Activated CD4-positive, alpha-beta T cell treated with anti-CD3 and anti-CD28 coated beads for 36 hours (primary cell): ENCODE data around the gene PLCL1. TPM values are rescaled to one million over a fixed set of nuclear protein-coding genes. Genes with fewer than 3 reads are reported as not detected.
A peak's percentile ranks its signal among the peaks of the same experiment; 100 is the strongest.

ENCODE experiments used
- ATAC-seq: fragments of 200-7000 bp; cut with Tn5 transposase; one replicate; pipeline ENCODE4 v1.10.0; 2021; ENCODE audit warnings: mild to moderate bottlenecking, moderate library complexity
- CTCF ChIA-PET: fragments of 350-600 bp; sonication (Branson Sonifier 250); formaldehyde crosslinking; loops from one replicate; lab custom pipeline; 2021; ENCODE audit warnings: antibody characterized with exemption; lab: Charles Lee
- POLR2A ChIA-PET: fragments of 350-600 bp; sonication (Branson Sonifier 250); formaldehyde crosslinking; loops from one replicate; lab custom pipeline; 2021; ENCODE audit warnings: antibody characterized with exemption, inconsistent platforms; lab: Charles Lee
- DNase-seq: peaks from one replicate; pipeline ENCODE4 v3.0.0-alpha.2; 2020
- H3K27ac Mint-ChIP-seq: one replicate; pipeline ENCODE4 v1.8.0; 2021; ENCODE audit warnings: mixed read lengths
- H3K27me3 Mint-ChIP-seq: one replicate; pipeline ENCODE4 v1.8.0; 2021; ENCODE audit warnings: mixed read lengths
- H3K36me3 Mint-ChIP-seq: one replicate; pipeline ENCODE4 v1.8.0; 2021; ENCODE audit warnings: low read depth, mixed read lengths
- H3K4me1 Mint-ChIP-seq: one replicate; pipeline ENCODE4 v1.8.0; 2021; ENCODE audit warnings: mixed read lengths
- H3K4me3 Mint-ChIP-seq: one replicate; pipeline ENCODE4 v1.8.0; 2021; ENCODE audit warnings: mild to moderate bottlenecking, moderate library complexity, mixed read lengths
- H3K9me3 Mint-ChIP-seq: one replicate; pipeline ENCODE4 v1.8.0; 2021; ENCODE audit warnings: low read depth, mixed read lengths
- intact Hi-C, 2 experiments: fragments of 100-400 bp; cut with DNase I in 1 of 2; cut with micrococcal nuclease in 1 of 2; formaldehyde crosslinking; loops; one replicate each; pipeline versions ENCODE4 v1.14.2 to v1.15.1; 2022 to 2024; cut with DNase I, micrococcal nuclease
- total RNA-seq, 2 experiments: library from RNA; stranded (reverse); gene quantifications; one replicate each; pipeline ENCODE4 v1.2.3, GENCODE V29; 2021

PLCL1 gene
- total RNA-seq, 2 experiments from 2014 or later: 1.6 to 1.7 TPM

DNA sequence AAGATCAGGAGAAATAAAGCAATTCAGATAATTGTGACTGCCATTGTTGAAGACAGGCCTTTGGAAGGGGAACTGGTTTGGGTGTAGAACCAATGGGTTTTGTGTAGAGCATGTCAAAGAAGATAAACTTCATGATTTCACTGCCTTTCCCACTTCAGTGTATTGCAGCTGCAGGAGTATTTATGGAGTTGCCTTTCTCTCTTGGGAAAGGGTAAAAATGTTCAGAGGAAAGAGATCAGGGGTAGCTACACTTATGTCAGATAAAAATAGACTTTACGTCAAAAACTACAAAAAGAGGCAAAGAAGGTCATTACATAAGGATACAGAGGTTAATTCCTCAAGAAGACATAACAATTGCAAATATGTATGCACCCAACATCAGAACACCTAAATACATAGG lies 249.4 kb downstream of the PLCL1 start:
- no peak for DNase-seq
- Mint-ChIP-seq H3K36me3 (no peaks in the 10 kb centered on the region), H3K4me1 (peaks cover 31% of the 10 kb centered on the region), H3K4me3 (no peak overlapping the region), H3K27ac (peak overlapping the region; percentile 7), H3K9me3 (no peaks in the 10 kb centered on the region), H3K27me3 (no peaks in the 10 kb centered on the region)
- ChIA-PET CTCF (interaction anchor here (0.8 to 1.5 kb wide), 8 partner anchors 10 to 250 kb away, joined by 3 to 5 read pairs (median 3); partner anchors contain the start of gene PLCL1), POLR2A (no interaction called here)
- ATAC-seq: no peak
- intact Hi-C loops: loop anchor here (1.0 to 5.0 kb wide), 3 partner anchors 74 to 250 kb away; no protein-coding TSS in a partner anchor

DNA sequence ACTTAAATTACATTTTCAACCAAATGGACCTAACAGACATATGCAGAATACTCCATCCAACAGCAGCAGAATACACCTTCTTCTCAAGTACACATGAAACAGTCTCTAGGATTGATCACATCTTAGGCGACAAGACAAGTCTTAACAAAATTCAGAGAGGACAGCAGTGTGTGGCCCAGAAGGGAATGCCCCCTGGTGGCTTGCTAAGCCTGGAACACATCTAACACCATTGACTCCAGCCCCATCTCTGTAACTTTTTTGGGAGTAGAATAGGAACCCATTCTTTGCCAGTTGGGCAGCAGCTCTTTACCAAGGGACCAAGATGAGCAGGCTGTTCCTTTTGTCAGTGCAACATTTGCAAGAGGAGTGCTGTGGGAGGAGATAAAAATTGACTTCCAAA lies 249.9 kb downstream of the PLCL1 start:
- ChIA-PET CTCF (interaction anchor here (1.1 to 1.5 kb wide), 5 partner anchors 8 to 250 kb away, joined by 3 to 5 read pairs (median 3); partner anchors contain the start of gene PLCL1), POLR2A (no interaction called here)
- H3K27me3 Mint-ChIP-seq: no peaks in the 10 kb centered on the region
- peak; percentile 70 for DNase-seq
- H3K9me3 Mint-ChIP-seq: no peaks in the 10 kb centered on the region
- H3K4me1 Mint-ChIP-seq: peaks cover 27% of the 10 kb centered on the region
- ATAC-seq: peak; percentile 95
- intact Hi-C loops: loop anchor here (1.0 to 5.0 kb wide), 3 partner anchors 73 to 251 kb away; no protein-coding TSS in a partner anchor
- no peaks in the 10 kb centered on the region for H3K36me3 Mint-ChIP-seq
- H3K4me3 Mint-ChIP-seq: no peak overlapping the region
- H3K27ac Mint-ChIP-seq: no peak overlapping the region

DNA sequence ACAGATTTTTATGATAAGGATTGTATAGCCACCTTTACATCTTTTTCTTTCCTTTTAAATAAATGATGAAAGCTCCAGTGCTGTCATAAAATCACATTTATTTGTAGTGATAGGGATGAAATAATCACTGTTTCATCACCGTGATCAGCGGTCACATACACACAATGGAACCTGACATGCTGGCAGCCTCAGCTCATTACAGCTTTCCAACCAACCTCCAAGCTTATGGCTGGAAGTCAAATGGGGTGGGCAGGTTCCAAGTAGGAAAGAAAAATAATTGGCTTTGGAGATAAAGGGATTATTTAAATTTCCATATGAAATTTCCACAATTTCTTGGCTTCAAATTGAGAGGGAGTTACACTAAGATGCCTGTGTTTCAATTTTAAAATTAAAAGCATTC lies 251.3 kb downstream of the PLCL1 start:
- H3K4me1 Mint-ChIP-seq: peaks cover 21% of the 10 kb centered on the region
- H3K4me3 Mint-ChIP-seq: no peak overlapping the region
- H3K36me3 Mint-ChIP-seq: no peaks in the 10 kb centered on the region
- ChIA-PET POLR2A (no interaction called here), CTCF (interaction anchor here (0.9 to 1.7 kb wide), 3 partner anchors 11 to 252 kb away, joined by 3 to 8 read pairs (median 5); no protein-coding TSS in a partner anchor)
- ATAC-seq: no peak
- H3K27me3 Mint-ChIP-seq: no peaks in the 10 kb centered on the region
- H3K9me3 Mint-ChIP-seq: no peaks in the 10 kb centered on the region
- no peak for DNase-seq
- no peak overlapping the region for H3K27ac Mint-ChIP-seq
- intact Hi-C loops: loop anchor here in 1 of 2 experiments (5.0 kb wide), 1 partner anchor 242 kb away; no protein-coding TSS in a partner anchor

DNA sequence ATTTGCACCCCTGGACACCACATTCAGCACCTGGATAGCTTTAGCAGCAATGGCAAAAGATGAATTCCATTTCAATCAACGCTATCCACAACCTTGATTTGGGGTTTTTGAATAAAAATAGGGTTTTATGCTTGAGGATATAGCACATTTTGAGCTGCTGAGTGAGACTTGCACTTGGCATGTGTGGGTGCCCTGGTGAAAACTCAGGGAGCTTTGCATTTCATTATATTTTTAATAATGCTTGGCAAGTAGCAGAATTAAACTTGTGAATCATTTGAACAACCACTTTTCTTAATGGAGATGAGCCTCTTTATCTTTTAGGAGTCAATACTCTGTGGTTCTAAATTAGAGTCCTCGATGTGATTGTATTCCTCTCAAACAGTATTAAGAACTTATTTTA lies 252.4 kb downstream of the PLCL1 start:
- CTCF ChIA-PET: interaction anchor here (0.9 to 1.7 kb wide), 3 partner anchors 10 to 25 kb away, joined by 3 to 8 read pairs (median 3); no protein-coding TSS in a partner anchor
- Mint-ChIP-seq H3K4me3 (no peak overlapping the region), H3K4me1 (peaks cover 18% of the 10 kb centered on the region), H3K27ac (no peak overlapping the region), H3K36me3 (no peaks in the 10 kb centered on the region), H3K27me3 (no peaks in the 10 kb centered on the region), H3K9me3 (no peaks in the 10 kb centered on the region)
- ATAC-seq (no peak), DNase-seq (no peak)
- POLR2A ChIA-PET: no interaction called here
- intact Hi-C loops: loop anchor here in 1 of 2 experiments (5.0 kb wide), 1 partner anchor 240 kb away; no protein-coding TSS in a partner anchor

DNA sequence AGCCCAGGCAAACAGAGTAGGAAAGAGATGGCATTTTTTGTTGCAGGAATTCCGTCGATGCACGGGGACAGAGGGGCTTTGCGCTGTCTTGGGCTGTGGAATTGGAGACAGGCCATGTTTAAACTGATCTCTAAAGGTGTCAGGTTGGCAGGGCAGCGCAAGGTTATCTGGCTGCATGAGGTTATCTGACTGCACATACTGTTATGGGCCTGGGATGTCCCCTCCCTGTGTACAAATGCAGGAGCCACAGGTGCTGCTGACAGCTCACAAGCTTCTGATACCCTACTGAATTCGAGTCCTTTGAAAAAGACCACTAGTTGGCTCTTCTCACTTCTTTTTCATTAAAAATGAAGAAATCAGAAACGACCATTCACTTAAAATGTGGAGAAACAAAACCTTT lies 255.4 kb downstream of the PLCL1 start:
- Mint-ChIP-seq H3K4me3 (no peak overlapping the region), H3K27ac (no peak overlapping the region), H3K4me1 (peaks cover 11% of the 10 kb centered on the region), H3K9me3 (no peaks in the 10 kb centered on the region), H3K36me3 (no peaks in the 10 kb centered on the region), H3K27me3 (no peaks in the 10 kb centered on the region)
- ChIA-PET CTCF (interaction anchor here (0.5 kb wide), 1 partner anchor 144 kb away, joined by 3 read pairs; no protein-coding TSS in a partner anchor), POLR2A (no interaction called here)
- DNase-seq (no peak), ATAC-seq (no peak)
- intact Hi-C loops: loop anchor here in 1 of 2 experiments (5.0 kb wide), 1 partner anchor 238 kb away; no protein-coding TSS in a partner anchor

DNA sequence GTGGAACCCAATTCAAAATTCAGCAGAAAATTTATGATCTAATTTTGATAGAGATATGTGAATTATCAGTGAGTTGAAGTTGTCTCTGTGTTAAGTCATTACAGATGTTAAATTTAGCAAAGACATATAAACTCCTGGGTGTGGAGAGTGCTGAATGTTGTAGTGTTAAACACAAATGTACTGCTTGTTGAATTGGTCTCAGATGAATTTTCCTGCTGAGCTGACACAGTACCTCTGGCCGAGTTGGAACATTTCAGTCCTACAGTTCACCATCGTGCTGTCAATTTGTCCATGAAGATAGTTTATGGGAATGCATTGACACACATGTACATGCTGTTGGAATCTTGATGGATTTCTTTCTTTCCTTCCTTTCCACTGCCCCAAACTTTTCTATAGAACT lies 255.9 kb downstream of the PLCL1 start:
- Mint-ChIP-seq H3K4me3 (no peak overlapping the region), H3K4me1 (peaks cover 10% of the 10 kb centered on the region), H3K27me3 (no peaks in the 10 kb centered on the region), H3K36me3 (no peaks in the 10 kb centered on the region), H3K9me3 (no peaks in the 10 kb centered on the region), H3K27ac (no peak overlapping the region)
- no peak for DNase-seq
- intact Hi-C loops: no loop called here
- ChIA-PET POLR2A (no interaction called here), CTCF (interaction anchor here (0.7 kb wide), 1 partner anchor 355 kb away, joined by 3 read pairs; the partner anchor contains the start of gene MARS2)
- no peak for ATAC-seq

DNA sequence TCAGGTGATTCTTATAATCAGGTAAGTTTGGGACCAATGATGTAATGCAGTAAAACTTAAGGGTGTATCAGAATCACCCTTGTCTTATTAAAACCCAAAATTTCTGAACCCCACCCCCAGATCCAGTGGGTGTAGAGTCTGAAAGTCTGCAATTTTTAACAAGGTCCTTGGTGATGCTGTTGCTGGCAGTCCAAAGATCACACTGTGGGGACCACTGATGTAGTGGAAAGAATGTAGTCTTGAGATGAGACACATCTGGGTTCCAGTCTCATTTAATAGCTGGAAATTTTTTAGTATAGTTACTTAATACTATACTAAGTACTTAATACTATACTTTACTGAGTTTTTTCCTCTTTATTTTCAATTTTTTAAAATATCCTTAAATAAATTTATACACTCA lies 258.4 kb downstream of the PLCL1 start:
- ChIA-PET CTCF (interaction anchor here (1.0 to 1.3 kb wide), 2 partner anchors 12 to 36 kb away, joined by 3 to 4 read pairs; no protein-coding TSS in a partner anchor), POLR2A (no interaction called here)
- Mint-ChIP-seq H3K4me1 (peaks cover 8% of the 10 kb centered on the region), H3K27me3 (no peaks in the 10 kb centered on the region), H3K4me3 (no peak overlapping the region), H3K9me3 (no peaks in the 10 kb centered on the region), H3K27ac (no peak overlapping the region), H3K36me3 (no peaks in the 10 kb centered on the region)
- no peak for DNase-seq
- intact Hi-C loops: no loop called here
- peak; percentile 49 for ATAC-seq

DNA sequence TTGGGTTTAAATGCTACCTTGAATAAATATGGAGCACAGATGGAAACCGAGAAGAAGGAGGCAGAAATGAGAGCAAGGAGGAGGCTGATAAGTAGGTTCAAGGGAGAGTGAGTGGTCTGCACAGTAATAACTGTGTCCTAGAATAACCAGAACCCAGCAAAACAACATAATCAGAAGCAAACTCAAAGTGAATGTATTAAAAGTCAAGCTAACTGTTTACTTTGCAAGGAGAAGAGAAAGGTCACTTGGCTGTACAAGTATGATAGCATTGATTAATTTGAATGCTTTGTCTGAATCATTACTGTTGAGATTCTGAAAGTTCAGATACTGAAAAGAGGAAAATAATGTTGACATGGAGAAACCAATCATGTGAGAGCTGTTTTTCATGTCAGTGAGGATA lies 258.8 kb downstream of the PLCL1 start:
- intact Hi-C loops: no loop called here
- H3K36me3 Mint-ChIP-seq: no peaks in the 10 kb centered on the region
- no peak for DNase-seq
- no peak overlapping the region for H3K4me3 Mint-ChIP-seq
- H3K27ac Mint-ChIP-seq: no peak overlapping the region
- CTCF ChIA-PET: interaction anchor here (0.5 to 1.3 kb wide), 6 partner anchors 9 to 1471 kb away, joined by 3 to 5 read pairs (median 4); no protein-coding TSS in a partner anchor
- peak; percentile 49 for ATAC-seq
- no peaks in the 10 kb centered on the region for H3K27me3 Mint-ChIP-seq
- no peaks in the 10 kb centered on the region for H3K9me3 Mint-ChIP-seq
- POLR2A ChIA-PET: no interaction called here
- peaks cover 8% of the 10 kb centered on the region for H3K4me1 Mint-ChIP-seq

DNA sequence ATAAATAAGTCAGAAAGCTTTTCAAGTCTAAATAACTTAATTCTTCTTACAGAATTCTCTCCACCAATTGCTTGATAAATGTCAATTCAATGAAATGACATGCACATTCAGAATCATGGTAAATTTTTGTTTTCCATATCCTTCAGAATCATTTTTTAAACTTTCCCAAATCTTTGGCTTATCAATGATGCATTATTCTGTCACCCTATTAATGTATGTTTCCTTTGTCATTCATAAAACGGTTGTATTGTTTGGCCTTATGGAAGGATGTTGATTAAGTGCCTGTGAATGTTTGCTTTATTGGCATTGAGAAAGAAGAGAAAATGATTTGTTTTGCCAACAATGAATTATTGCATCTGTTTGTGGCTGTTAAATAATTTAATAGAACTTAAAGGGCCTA lies 260.9 kb downstream of the PLCL1 start:
- ChIA-PET CTCF (interaction anchor here (0.5 to 1.5 kb wide), 4 partner anchors 8 to 176 kb away, joined by 3 to 4 read pairs (median 3); no protein-coding TSS in a partner anchor), POLR2A (no interaction called here)
- H3K9me3 Mint-ChIP-seq: no peaks in the 10 kb centered on the region
- DNase-seq (no peak), ATAC-seq (no peak)
- no peak overlapping the region for H3K27ac Mint-ChIP-seq
- H3K27me3 Mint-ChIP-seq: no peaks in the 10 kb centered on the region
- no peaks in the 10 kb centered on the region for H3K36me3 Mint-ChIP-seq
- H3K4me3 Mint-ChIP-seq: no peak overlapping the region
- H3K4me1 Mint-ChIP-seq: peaks cover 5% of the 10 kb centered on the region
- intact Hi-C loops: no loop called here

DNA sequence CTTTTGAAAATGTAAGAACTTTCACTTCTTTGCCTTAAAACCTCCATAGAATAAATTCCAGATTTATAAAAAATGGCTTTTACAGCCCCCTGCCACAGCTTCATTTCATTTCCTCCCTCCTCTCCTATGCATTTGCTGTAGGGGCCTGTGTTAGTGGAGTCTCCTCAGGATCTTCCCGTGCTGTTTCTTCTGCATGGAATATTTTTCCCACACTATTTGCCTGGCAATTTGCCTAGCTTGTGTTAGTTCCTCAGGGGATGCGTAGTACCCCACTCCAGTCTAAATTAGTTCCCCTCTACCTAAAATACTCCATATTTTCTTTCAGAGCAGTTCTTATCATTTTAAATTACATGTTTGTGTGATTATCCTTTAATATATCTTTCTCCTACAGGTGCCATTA lies 262.2 kb downstream of the PLCL1 start:
- intact Hi-C loops: no loop called here
- Mint-ChIP-seq H3K36me3 (no peaks in the 10 kb centered on the region), H3K27me3 (no peaks in the 10 kb centered on the region), H3K9me3 (no peaks in the 10 kb centered on the region), H3K4me3 (no peak overlapping the region), H3K4me1 (peaks cover 5% of the 10 kb centered on the region), H3K27ac (no peak overlapping the region)
- CTCF ChIA-PET: interaction anchor here (0.5 to 1.7 kb wide), 4 partner anchors 11 to 362 kb away, joined by 3 to 8 read pairs (median 3); partner anchors contain the start of gene MARS2
- DNase-seq (no peak), ATAC-seq (no peak)
- POLR2A ChIA-PET: interaction anchor here (0.6 kb wide), 1 partner anchor 80 kb away, joined by 4 read pairs; no protein-coding TSS in a partner anchor

DNA sequence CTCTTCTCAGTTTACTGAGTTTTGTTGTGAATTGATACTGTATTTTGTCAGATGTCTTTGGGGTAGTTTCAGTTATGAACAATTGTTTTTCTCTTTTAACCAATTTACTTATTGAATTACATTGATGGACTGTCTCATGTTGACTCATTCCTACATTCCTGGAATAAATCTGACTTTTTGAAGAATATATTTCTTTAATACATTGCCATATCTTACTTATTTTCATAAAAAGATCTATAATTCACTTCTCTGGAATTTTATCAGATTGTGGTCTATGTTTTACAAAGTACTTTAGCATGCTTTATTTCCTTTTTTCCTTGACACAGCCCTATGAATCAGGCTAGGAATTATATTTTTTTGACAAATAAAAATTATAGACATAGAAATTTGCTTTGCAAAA lies 268.3 kb downstream of the PLCL1 start:
- Mint-ChIP-seq H3K9me3 (no peaks in the 10 kb centered on the region), H3K27me3 (no peaks in the 10 kb centered on the region)
- POLR2A ChIA-PET: no interaction called here

DNA sequence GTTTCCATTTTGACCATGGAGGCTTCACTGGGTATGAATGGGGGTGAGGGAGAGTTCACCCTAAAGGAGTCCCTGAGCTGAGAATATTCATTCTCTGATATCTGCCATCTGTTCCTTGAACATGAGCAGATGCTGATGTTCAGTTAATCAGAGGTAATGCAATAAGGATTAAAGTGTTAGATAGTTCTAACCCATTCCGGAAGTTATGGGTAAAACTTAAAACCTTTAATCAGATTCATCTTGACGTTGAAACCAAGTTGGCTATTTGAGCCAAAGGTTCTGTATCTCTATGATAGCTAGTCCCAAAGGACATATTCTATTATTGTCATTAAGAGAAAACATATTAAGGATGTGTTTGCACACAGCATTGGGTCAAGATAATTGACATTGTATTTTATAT lies 268.9 kb downstream of the PLCL1 start:
- H3K27me3 Mint-ChIP-seq: no peaks in the 10 kb centered on the region
- intact Hi-C loops: no loop called here
- CTCF ChIA-PET: no interaction called here
- no peaks in the 10 kb centered on the region for H3K9me3 Mint-ChIP-seq
- no peak for DNase-seq
- no peak overlapping the region for H3K27ac Mint-ChIP-seq
- no peak for ATAC-seq
- no peaks in the 10 kb centered on the region for H3K36me3 Mint-ChIP-seq
- peaks cover 10% of the 10 kb centered on the region for H3K4me1 Mint-ChIP-seq
- no peak overlapping the region for H3K4me3 Mint-ChIP-seq
- POLR2A ChIA-PET: no interaction called here

More for the DNA sequence above, 268.3 kb downstream of the PLCL1 start:
- CTCF ChIA-PET: no interaction called here
- intact Hi-C loops: no loop called here
- ATAC-seq: no peak
- H3K27ac Mint-ChIP-seq: no peak overlapping the region
- H3K4me1 Mint-ChIP-seq: peaks cover 6% of the 10 kb centered on the region
- no peak overlapping the region for H3K4me3 Mint-ChIP-seq
- no peaks in the 10 kb centered on the region for H3K36me3 Mint-ChIP-seq
- DNase-seq: no peak
